Osteoblast (primary cell): ENCODE measurements around the gene RHCE. TPM values are rescaled to one million over a fixed set of nuclear protein-coding genes. Genes with fewer than 3 reads are reported as not detected.

Source experiments
- DNase-seq: peaks from one replicate; pipeline ENCODE4 v3.0.0; 2011; ENCODE audit warnings: low spot score, mixed read lengths; ENCODE audit not compliant: insufficient read length; ENCODE audit errors: missing footprints
- H2AFZ ChIP-seq: 2 replicates; pipeline ENCODE4 v1.6.0; 2011; ENCODE audit warnings: mild to moderate bottlenecking, low read length
- H3K27ac ChIP-seq: 2 replicates; pipeline ENCODE4 v1.5.1; 2011; ENCODE audit warnings: mild to moderate bottlenecking, low read depth, low read length, moderate library complexity
- H3K27me3 ChIP-seq: 2 replicates; pipeline ENCODE4 v1.6.0; 2012; ENCODE audit warnings: mild to moderate bottlenecking, control low read depth, inconsistent platforms, low read length, moderate library complexity; ENCODE audit not compliant: insufficient read depth
- H3K36me3 ChIP-seq: 2 replicates; pipeline ENCODE4 v1.5.1; 2011; ENCODE audit warnings: mild to moderate bottlenecking, low read length, control low read depth, moderate library complexity; ENCODE audit not compliant: insufficient read depth
- H3K4me1 ChIP-seq: 2 replicates; pipeline ENCODE4 v1.5.1; 2011; ENCODE audit warnings: mild to moderate bottlenecking, low read length, control low read depth, moderate library complexity; ENCODE audit not compliant: insufficient read depth
- H3K4me2 ChIP-seq: 2 replicates; pipeline ENCODE4 v1.6.0; 2011; ENCODE audit warnings: mild to moderate bottlenecking, low read length; ENCODE audit not compliant: insufficient read depth
- H3K4me3 ChIP-seq: fragments of 200-600 bp; sonication (generic); 3 replicates; pipeline ENCODE4 v1.5.1; 2012; ENCODE audit warnings: mild to moderate bottlenecking, low read length, inconsistent platforms; ENCODE audit not compliant: insufficient read depth
- H3K79me2 ChIP-seq: 2 replicates; pipeline ENCODE4 v1.6.0; 2012; ENCODE audit warnings: mild to moderate bottlenecking, low read length, control low read depth, inconsistent platforms; ENCODE audit not compliant: insufficient read depth
- H3K9me3 ChIP-seq: 2 replicates; pipeline ENCODE4 v1.5.1; 2011; ENCODE audit warnings: low read depth, low read length, control low read depth
- H4K20me1 ChIP-seq: 2 replicates; pipeline ENCODE4 v1.6.0; 2012; ENCODE audit warnings: mild to moderate bottlenecking, low read length, control low read depth; ENCODE audit not compliant: insufficient read depth
- CTCF ChIP-seq: IDR thresholded peaks from 2 replicates; pipeline ENCODE4 v1.5.1; 2011; ENCODE audit warnings: mild to moderate bottlenecking, low read depth, low read length, moderate library complexity; ENCODE audit errors: extremely low read depth
- total RNA-seq: library from RNA; depleted of rRNA; stranded (reverse); fragments of >200 nt; gene quantifications from 2 replicates; pipeline ENCODE4 v1.2.3, GENCODE V29; 2012

RHCE gene
- total RNA-seq, 1 donor: 0.72 TPM

GRCh38 chr1:25431955-25432719, 11.5 kb upstream of the RHCE start:
- no peak overlapping the region for H3K27ac ChIP-seq
- no peak for TF ChIP-seq CTCF

GRCh38 chr1:25430967-25431881, 10.6 kb upstream of the RHCE start:
- peak overlapping the region; percentile 94 for H3K4me2 ChIP-seq
- no peak for DNase-seq
- H3K4me1 ChIP-seq: peaks cover 39% of the 10 kb centered on the region
- H2AFZ ChIP-seq: peak overlapping the region; percentile 81
- peak overlapping the region; percentile 91 for H3K4me3 ChIP-seq
- peaks cover 52% of the 10 kb centered on the region for H3K79me2 ChIP-seq
- H3K9me3 ChIP-seq: no peaks in the 10 kb centered on the region
- peaks cover 16% of the 10 kb centered on the region for H4K20me1 ChIP-seq
- peak overlapping the region; percentile 49 for H3K27ac ChIP-seq
- no peaks in the 10 kb centered on the region for H3K36me3 ChIP-seq
- H3K27me3 ChIP-seq: no peaks in the 10 kb centered on the region
- no peak for TF ChIP-seq CTCF

More at GRCh38 chr1:25431955-25432719, 11.5 kb upstream of the RHCE start:
- no peaks in the 10 kb centered on the region for H3K27me3 ChIP-seq
- peaks cover 43% of the 10 kb centered on the region for H3K4me1 ChIP-seq
- H3K9me3 ChIP-seq: no peaks in the 10 kb centered on the region
- peak overlapping the region; percentile 91 for H3K4me3 ChIP-seq
- peaks cover 16% of the 10 kb centered on the region for H4K20me1 ChIP-seq
- H3K36me3 ChIP-seq: no peaks in the 10 kb centered on the region
- H2AFZ ChIP-seq: no peak overlapping the region
- peak overlapping the region; percentile 94 for H3K4me2 ChIP-seq
- H3K79me2 ChIP-seq: peaks cover 60% of the 10 kb centered on the region
- DNase-seq: peak; percentile 79

GRCh38 chr1:25430073-25430966, 9.7 kb upstream of the RHCE start, which contains the start of gene MACO1:
TSS of gene MACO1 (plus strand) at chr1:25430897. CDS start at chr1:25431099, 202 bp downstream.
- Histone ChIP-seq H4K20me1 (peaks cover 12% of the 10 kb centered on the region), H3K79me2 (peaks cover 43% of the 10 kb centered on the region), H3K27me3 (no peaks in the 10 kb centered on the region), H2AFZ (peak within 1 kb of the TSS; percentile 96), H3K9me3 (no peaks in the 10 kb centered on the region), H3K4me2 (peak within 1 kb of the TSS; percentile 94), H3K4me3 (peak within 1 kb of the TSS; percentile 91), H3K4me1 (peaks cover 30% of the 10 kb centered on the region), H3K27ac (peak within 1 kb of the TSS; percentile 97), H3K36me3 (no peaks in the 10 kb centered on the region)
- TF ChIP-seq CTCF: no peak
- peak; percentile 100 for DNase-seq
